Mesenchymal stem cell (in vitro differentiated cells and primary cell): ENCODE data around the gene DCUN1D2.
A peak's percentile ranks its signal among the peaks of the same experiment; 100 is the strongest.

Experiments used
- DNase-seq: peaks from one replicate; pipeline ENCODE4 v3.0.0-alpha.2; 2013
- H2AFZ ChIP-seq: one replicate; pipeline ENCODE4 v1.6.1; 2013; ENCODE audit warnings: low read depth, mild to moderate bottlenecking, control low read depth, inconsistent platforms, low read length, moderate library complexity
- H2AK5ac ChIP-seq: 2 replicates; pipeline ENCODE4 v1.6.1; 2013; ENCODE audit warnings: low read length, moderate library complexity, mild to moderate bottlenecking, inconsistent platforms; ENCODE audit not compliant: severe bottlenecking
- H2BK120ac ChIP-seq: one replicate; pipeline ENCODE4 v1.6.1; 2013; ENCODE audit warnings: low read depth, mild to moderate bottlenecking, inconsistent platforms, low read length, moderate library complexity
- H2BK12ac ChIP-seq, 2 experiments: one replicate each; pipeline ENCODE4 v1.6.1; 2013; ENCODE audit warnings: inconsistent platforms in 2 of 2, low read length in 2 of 2, mild to moderate bottlenecking in 2 of 2, moderate library complexity in 2 of 2, control low read depth in 1 of 2
- H2BK15ac ChIP-seq: one replicate; pipeline ENCODE4 v1.6.1; 2013; ENCODE audit warnings: mild to moderate bottlenecking, low read depth, inconsistent platforms; ENCODE audit not compliant: poor library complexity, severe bottlenecking
- H2BK5ac ChIP-seq: 2 replicates; pipeline ENCODE4 v1.6.1; 2013; ENCODE audit warnings: low read depth, mild to moderate bottlenecking, low read length, control low read depth, inconsistent platforms; ENCODE audit not compliant: poor library complexity, severe bottlenecking
- H3K14ac ChIP-seq, 2 experiments: one replicate each; pipeline ENCODE4 v1.6.1; 2013; ENCODE audit warnings: inconsistent platforms in 2 of 2, low read length in 2 of 2, control low read depth in 1 of 2, mild to moderate bottlenecking in 1 of 2, moderate library complexity in 1 of 2
- H3K18ac ChIP-seq, 2 experiments: one replicate each; pipeline ENCODE4 v1.6.1; 2013; ENCODE audit warnings: inconsistent platforms in 2 of 2, low read length in 2 of 2, control low read depth in 1 of 2, low read depth in 1 of 2, mild to moderate bottlenecking in 1 of 2
- H3K23ac ChIP-seq, 2 experiments: one replicate each; pipeline ENCODE4 v1.6.1; 2013; ENCODE audit warnings: inconsistent platforms in 2 of 2, low read length in 2 of 2, mild to moderate bottlenecking in 2 of 2, moderate library complexity in 2 of 2, control low read depth in 1 of 2
- H3K27ac ChIP-seq: 2 replicates; pipeline ENCODE4 v1.5.1; 2013; ENCODE audit warnings: mild to moderate bottlenecking, moderate library complexity, low read length, control low read depth, inconsistent platforms; ENCODE audit not compliant: poor library complexity, severe bottlenecking
- H3K27me3 ChIP-seq, 2 experiments: 2 replicates each; pipeline versions ENCODE4 v1.6.1 to v1.7.0; 2013; ENCODE audit warnings: low read length in 2 of 2, mild to moderate bottlenecking in 2 of 2, moderate library complexity in 2 of 2, control low read depth in 1 of 2, inconsistent platforms in 1 of 2; ENCODE audit not compliant: control insufficient read depth in 1 of 2, insufficient read depth in 1 of 2
- H3K36me3 ChIP-seq, 2 experiments: 2 replicates each; pipeline versions ENCODE4 v1.6.1 to v1.7.0; 2013; ENCODE audit warnings: low read length in 2 of 2, control low read depth in 1 of 2, inconsistent platforms in 1 of 2, low read depth in 1 of 2, mild to moderate bottlenecking in 1 of 2; ENCODE audit not compliant: insufficient read depth in 2 of 2, control insufficient read depth in 1 of 2
- H3K4ac ChIP-seq, 2 experiments: one replicate each; pipeline ENCODE4 v1.6.1; 2013; ENCODE audit warnings: inconsistent platforms in 2 of 2, low read length in 2 of 2, mild to moderate bottlenecking in 2 of 2, moderate library complexity in 2 of 2, control low read depth in 1 of 2, low read depth in 1 of 2
- H3K4me1 ChIP-seq: 2 replicates; pipeline ENCODE4 v1.6.1; 2013; ENCODE audit warnings: low read depth, low read length, control low read depth; ENCODE audit not compliant: control insufficient read depth, insufficient read depth
- H3K4me2 ChIP-seq: 2 replicates; pipeline ENCODE4 v1.6.1; 2013; ENCODE audit warnings: low read length, mild to moderate bottlenecking, inconsistent platforms; ENCODE audit not compliant: poor library complexity, severe bottlenecking
- H3K4me3 ChIP-seq, 2 experiments: 2 replicates each; pipeline versions ENCODE4 v1.5.1 to v1.7.0; 2013; ENCODE audit warnings: low read length in 2 of 2, mild to moderate bottlenecking in 2 of 2, control low read depth in 1 of 2, low read depth in 1 of 2; ENCODE audit not compliant: insufficient read depth in 1 of 2
- H3K79me1 ChIP-seq: replicated peaks from 2 replicates; pipeline ENCODE4 v1.6.1; 2013; ENCODE audit warnings: mild to moderate bottlenecking, control low read depth, low read length, inconsistent platforms; ENCODE audit not compliant: poor library complexity, severe bottlenecking
- H3K9ac ChIP-seq: 2 replicates; pipeline ENCODE4 v1.7.0; 2013; ENCODE audit warnings: mild to moderate bottlenecking, low read length, moderate library complexity
- H3K9me3 ChIP-seq: 2 replicates; pipeline ENCODE4 v1.7.0; 2013; ENCODE audit warnings: mild to moderate bottlenecking, low read length; ENCODE audit not compliant: control insufficient read depth
- H4K8ac ChIP-seq: one replicate; pipeline ENCODE4 v1.6.1; 2013; ENCODE audit warnings: inconsistent platforms, mild to moderate bottlenecking, low read length, moderate library complexity
- H4K91ac ChIP-seq: one replicate; pipeline ENCODE4 v1.6.1; 2013; ENCODE audit warnings: mild to moderate bottlenecking, low read length, inconsistent platforms
- WGBS: methylation state at CpG from one replicate; pipeline ENCODE4 v1.1.7; 2013; ENCODE audit warnings: mixed read lengths; 5-methylcytosine and 5-hydroxymethylcytosine counted together

The DCUN1D2 gene

GRCh38 chr13:113493315-113493951, 2.9 kb upstream of the DCUN1D2 start:
- H4K91ac ChIP-seq: no peak overlapping the region
- H3K36me3 ChIP-seq: peaks cover 10 to 46% of the 10 kb centered on the region in 2 experiments
- no peak overlapping the region for H2AK5ac ChIP-seq
- H3K9me3 ChIP-seq: no peaks in the 10 kb centered on the region
- peak overlapping the region; percentile 20 for H3K4me2 ChIP-seq
- H2BK15ac ChIP-seq: no peak overlapping the region
- peaks cover 27% of the 10 kb centered on the region for H3K4me1 ChIP-seq
- H4K8ac ChIP-seq: no peak overlapping the region
- no peak overlapping the region for H3K14ac ChIP-seq
- H2BK120ac ChIP-seq: no peak overlapping the region
- H3K18ac ChIP-seq: no peak overlapping the region
- H2BK12ac ChIP-seq: no peak overlapping the region
- H3K79me1 ChIP-seq: peaks cover 1% of the 10 kb centered on the region
- H3K9ac ChIP-seq: peak overlapping the region; percentile 66
- no peak overlapping the region for H3K4ac ChIP-seq
- peak overlapping the region in 1 of 2 experiments; percentile 84 for H3K4me3 ChIP-seq
- 1% methylated on average over 4 of the region's 5 CpGs for WGBS
- H3K27ac ChIP-seq: peak overlapping the region; percentile 89
- no peak overlapping the region for H2BK5ac ChIP-seq
- no peak overlapping the region for H3K23ac ChIP-seq
- no peak overlapping the region for H2AFZ ChIP-seq
- no peaks in the 10 kb centered on the region for H3K27me3 ChIP-seq
- peak; percentile 95 for DNase-seq

GRCh38 chr13:113491982-113492381, 1.5 kb upstream of the DCUN1D2 start:
- no peak overlapping the region for H2AK5ac ChIP-seq
- no peak overlapping the region for H4K8ac ChIP-seq
- 41% methylated on average over 9 of the region's 9 CpGs for WGBS
- no peak overlapping the region for H4K91ac ChIP-seq
- H2BK120ac ChIP-seq: no peak overlapping the region
- H3K4me2 ChIP-seq: peak overlapping the region; percentile 73
- no peak overlapping the region for H3K14ac ChIP-seq
- peaks cover 3% of the 10 kb centered on the region for H3K79me1 ChIP-seq
- no peak overlapping the region for H2BK15ac ChIP-seq
- H3K4me3 ChIP-seq: peak overlapping the region; percentile 84 to 95
- H3K9ac ChIP-seq: peak overlapping the region; percentile 93
- no peak overlapping the region for H3K23ac ChIP-seq
- no peak overlapping the region for H2BK12ac ChIP-seq
- DNase-seq: no peak
- H2BK5ac ChIP-seq: peak overlapping the region; percentile 90
- H2AFZ ChIP-seq: no peak overlapping the region
- peak overlapping the region; percentile 33 for H3K27ac ChIP-seq
- peaks cover 21% of the 10 kb centered on the region for H3K4me1 ChIP-seq
- peaks cover 7 to 39% of the 10 kb centered on the region in 2 experiments for H3K36me3 ChIP-seq
- H3K9me3 ChIP-seq: no peaks in the 10 kb centered on the region
- no peaks in the 10 kb centered on the region for H3K27me3 ChIP-seq
- no peak overlapping the region for H3K4ac ChIP-seq
- no peak overlapping the region for H3K18ac ChIP-seq

GRCh38 chr13:113491418-113491883, 940 bp upstream of the DCUN1D2 start:
- Histone ChIP-seq H2AFZ (peak overlapping the region; percentile 76), H3K9me3 (no peaks in the 10 kb centered on the region), H3K27ac (peak overlapping the region; percentile 64), H2AK5ac (no peak overlapping the region), H2BK12ac (peak overlapping the region in 1 of 2 experiments; percentile 4), H3K4ac (peak overlapping the region; percentile 35 to 90), H4K8ac (peak overlapping the region; percentile 78), H3K27me3 (no peaks in the 10 kb centered on the region), H3K4me2 (peak overlapping the region; percentile 73), H3K36me3 (peaks cover 5 to 34% of the 10 kb centered on the region in 2 experiments), H3K79me1 (peaks cover 6% of the 10 kb centered on the region), H3K14ac (peak overlapping the region; percentile 83 to 92), H3K23ac (no peak overlapping the region), H2BK15ac (peak overlapping the region; percentile 90), H4K91ac (peak overlapping the region; percentile 70), H2BK120ac (peak overlapping the region; percentile 56), H3K4me3 (peak overlapping the region; percentile 84 to 95), H3K9ac (peak overlapping the region; percentile 93), H3K4me1 (peaks cover 19% of the 10 kb centered on the region), H2BK5ac (peak overlapping the region; percentile 90), H3K18ac (peak overlapping the region; percentile 82 to 90)
- WGBS: under 1% methylated on average over 22 of the region's 22 CpGs
- peak; percentile 54 for DNase-seq
